Measurements from ENCODE around the gene MPV17L. TPM values are rescaled to one million over a fixed set of nuclear protein-coding genes. Genes with fewer than 3 reads are reported as not detected.
A peak's percentile ranks its signal among the peaks of the same experiment; 100 is the strongest.

The MPV17L gene
- total and polyA plus RNA-seq, 2 donors (not counting 3 experiments of a cell fraction or from before 2014, with no cell fraction given) = 0.06 to 0.22 TPM

DNA sequence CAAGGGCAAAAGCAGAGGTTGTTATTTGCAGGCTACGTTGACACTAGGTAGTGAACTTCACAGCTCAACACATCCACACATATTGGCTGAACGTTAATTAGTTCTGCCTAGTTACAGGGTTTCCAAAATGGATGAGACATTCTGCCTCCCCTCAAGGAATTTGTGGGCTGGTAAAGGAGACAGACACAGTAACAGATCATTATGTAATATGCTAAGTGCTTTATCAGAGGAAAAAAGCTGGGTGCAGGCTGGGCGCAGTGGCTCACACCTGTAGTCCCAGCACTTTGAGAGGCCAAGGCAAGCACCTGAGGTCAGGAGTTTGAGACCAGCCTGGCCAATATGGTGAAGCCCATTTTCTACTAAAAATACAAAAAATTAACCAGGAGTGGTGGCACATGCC, 65.0 kb downstream of the MPV17L start:
- no peak overlapping the region for H2AFZ ChIP-seq (ENCODE audit: low read depth, low read length)
- intact Hi-C loops (cut with micrococcal nuclease) = no loop called here
- H3K9me1 ChIP-seq (replicated peaks; ENCODE audit: control insufficient read depth, extremely low read depth, insufficient read depth, low read length) = no peaks in the 10 kb centered on the region
- dilution Hi-C loops (cut with MboI; ENCODE audit: extremely low pct_ligation_motif_present, low sequenced_read_pairs) = no loop called here
- ChIA-PET CTCF (interaction anchor here (1.3 kb wide), 1 partner anchor 33 kb away, joined by 6 read pairs; no protein-coding TSS in a partner anchor), POLR2A (no interaction called here)
- no peaks in the 10 kb centered on the region for H3K9me3 ChIP-seq (replicated peaks; ENCODE audit: control insufficient read depth, insufficient read depth, low read length)
- H3K4me3 ChIP-seq (replicated peaks in 1 of 3; ENCODE audit: insufficient read depth in 1 of 3, low read depth in 1 of 3, low read length in 3 of 3) = no peak overlapping the region
- H3K79me2 ChIP-seq (ENCODE audit: control insufficient read depth, insufficient read depth, low read length) = no peaks in the 10 kb centered on the region
- no peak overlapping the region for H3K9ac ChIP-seq (replicated peaks; ENCODE audit: extremely low read depth, insufficient read depth, low read length)
- no peaks in the 10 kb centered on the region for H3K27me3 ChIP-seq (ENCODE audit: control insufficient read depth in 2 of 2, insufficient read depth in 2 of 2, low read length in 2 of 2)
- H4K20me1 ChIP-seq (replicated peaks; ENCODE audit: control insufficient read depth, extremely low read depth, insufficient read depth, low read length) = no peaks in the 10 kb centered on the region
- H3K27ac ChIP-seq (ENCODE audit: insufficient read depth, low read depth, low read length) = no peak overlapping the region
- BruUV-seq (replicated peaks) = no TSS peak
- TF ChIP-seq EZH2 (IDR thresholded peaks at IDR 0.05; ENCODE audit: borderline replicate concordance, low read depth, low read length, severe bottlenecking) = no peak
- no peak for TF ChIP-seq FOS (IDR thresholded peaks at IDR 0.05; ENCODE audit: borderline replicate concordance, insufficient read depth, low read length)
- no peak for TF ChIP-seq POLR2A (IDR thresholded peaks at IDR 0.05; ENCODE audit: low read depth, low read length)
- no peak for TF ChIP-seq JUN (IDR thresholded peaks at IDR 0.05; ENCODE audit: borderline replicate concordance, insufficient read depth, insufficient read length, low read depth)
- TF ChIP-seq, protein P1, sequence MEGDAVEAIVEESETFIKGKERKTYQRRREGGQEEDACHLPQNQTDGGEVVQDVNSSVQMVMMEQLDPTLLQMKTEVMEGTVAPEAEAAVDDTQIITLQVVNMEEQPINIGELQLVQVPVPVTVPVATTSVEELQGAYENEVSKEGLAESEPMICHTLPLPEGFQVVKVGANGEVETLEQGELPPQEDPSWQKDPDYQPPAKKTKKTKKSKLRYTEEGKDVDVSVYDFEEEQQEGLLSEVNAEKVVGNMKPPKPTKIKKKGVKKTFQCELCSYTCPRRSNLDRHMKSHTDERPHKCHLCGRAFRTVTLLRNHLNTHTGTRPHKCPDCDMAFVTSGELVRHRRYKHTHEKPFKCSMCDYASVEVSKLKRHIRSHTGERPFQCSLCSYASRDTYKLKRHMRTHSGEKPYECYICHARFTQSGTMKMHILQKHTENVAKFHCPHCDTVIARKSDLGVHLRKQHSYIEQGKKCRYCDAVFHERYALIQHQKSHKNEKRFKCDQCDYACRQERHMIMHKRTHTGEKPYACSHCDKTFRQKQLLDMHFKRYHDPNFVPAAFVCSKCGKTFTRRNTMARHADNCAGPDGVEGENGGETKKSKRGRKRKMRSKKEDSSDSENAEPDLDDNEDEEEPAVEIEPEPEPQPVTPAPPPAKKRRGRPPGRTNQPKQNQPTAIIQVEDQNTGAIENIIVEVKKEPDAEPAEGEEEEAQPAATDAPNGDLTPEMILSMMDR (IDR thresholded peaks at IDR 0.05; ENCODE audit: extremely low read depth in 1 of 2, insufficient read depth in 1 of 2, low read depth in 1 of 2, low read length in 2 of 2) = no peak
- no peak for TF ChIP-seq POLR2AphosphoS5 (IDR thresholded peaks at IDR 0.05; ENCODE audit: insufficient read depth, low read depth, low read length)
- no peak for FAIRE-seq
- no peak overlapping the region for H3K4me2 ChIP-seq (ENCODE audit: insufficient read depth, low read length)
- H3K4me1 ChIP-seq (ENCODE audit: control insufficient read depth, extremely low read depth, insufficient read depth, low read length) = no peaks in the 10 kb centered on the region
- H3K36me3 ChIP-seq (ENCODE audit: control insufficient read depth in 2 of 2, extremely low read depth in 1 of 2, insufficient read depth in 2 of 2, low read length in 2 of 2) = no peaks in the 10 kb centered on the region
- no peak for DNase-seq (ENCODE audit: low read depth, low spot score)

- H3K4me3 ChIP-seq (replicated peaks in 1 of 3; ENCODE audit: insufficient read depth in 1 of 3, low read depth in 1 of 3, low read length in 3 of 3) = no peak overlapping the region
- dilution Hi-C loops (cut with MboI; ENCODE audit: extremely low pct_ligation_motif_present, low sequenced_read_pairs) = no loop called here
Measured at GRCh38 chr16:15461376-15461775, 65.8 kb downstream of the MPV17L start.

More at GRCh38 chr16:15461376-15461775, 65.8 kb downstream of the MPV17L start:
- ChIA-PET POLR2A (no interaction called here), CTCF (interaction anchor here (1.3 kb wide), 1 partner anchor 34 kb away, joined by 6 read pairs; no protein-coding TSS in a partner anchor)
- H3K27me3 ChIP-seq (ENCODE audit: control insufficient read depth in 2 of 2, insufficient read depth in 2 of 2, low read length in 2 of 2) = no peaks in the 10 kb centered on the region
- no peak overlapping the region for H3K4me2 ChIP-seq (ENCODE audit: insufficient read depth, low read length)
- DNase-seq (ENCODE audit: low read depth, low spot score) (no peak), FAIRE-seq (peak; percentile 74)
- H3K36me3 ChIP-seq (ENCODE audit: control insufficient read depth in 2 of 2, extremely low read depth in 1 of 2, insufficient read depth in 2 of 2, low read length in 2 of 2) = no peaks in the 10 kb centered on the region
- no peak overlapping the region for H3K9ac ChIP-seq (replicated peaks; ENCODE audit: extremely low read depth, insufficient read depth, low read length)
- TF ChIP-seq EZH2 (IDR thresholded peaks at IDR 0.05; ENCODE audit: borderline replicate concordance, low read depth, low read length, severe bottlenecking) = no peak
- no peak for TF ChIP-seq POLR2A (IDR thresholded peaks at IDR 0.05; ENCODE audit: low read depth, low read length)
- TF ChIP-seq GATA2 (IDR thresholded peaks at IDR 0.05; ENCODE audit: insufficient read depth, insufficient read length, low read depth, low read length) = no peak
- no peak for TF ChIP-seq MAX (IDR thresholded peaks at IDR 0.05; ENCODE audit: insufficient read depth, insufficient read length)
- no peak for TF ChIP-seq MYC (IDR thresholded peaks at IDR 0.05; ENCODE audit: low read depth, low read length)
- no peak for TF ChIP-seq JUN (IDR thresholded peaks at IDR 0.05; ENCODE audit: borderline replicate concordance, insufficient read depth, insufficient read length, low read depth)
- no peak for TF ChIP-seq FOS (IDR thresholded peaks at IDR 0.05; ENCODE audit: borderline replicate concordance, insufficient read depth, low read length)
- TF ChIP-seq, protein P1 (IDR thresholded peaks at IDR 0.05; ENCODE audit: extremely low read depth in 1 of 2, insufficient read depth in 1 of 2, low read depth in 1 of 2, low read length in 2 of 2) = no peak
- TF ChIP-seq POLR2AphosphoS5 (IDR thresholded peaks at IDR 0.05; ENCODE audit: insufficient read depth, low read depth, low read length) = no peak
- H3K79me2 ChIP-seq (ENCODE audit: control insufficient read depth, insufficient read depth, low read length) = no peaks in the 10 kb centered on the region
- no peaks in the 10 kb centered on the region for H3K4me1 ChIP-seq (ENCODE audit: control insufficient read depth, extremely low read depth, insufficient read depth, low read length)
- H3K9me3 ChIP-seq (replicated peaks; ENCODE audit: control insufficient read depth, insufficient read depth, low read length) = no peaks in the 10 kb centered on the region
- H4K20me1 ChIP-seq (replicated peaks; ENCODE audit: control insufficient read depth, extremely low read depth, insufficient read depth, low read length) = no peaks in the 10 kb centered on the region
- no peaks in the 10 kb centered on the region for H3K9me1 ChIP-seq (replicated peaks; ENCODE audit: control insufficient read depth, extremely low read depth, insufficient read depth, low read length)
- no peak overlapping the region for H2AFZ ChIP-seq (ENCODE audit: low read depth, low read length)
- BruUV-seq (replicated peaks) = no TSS peak
- intact Hi-C loops (cut with micrococcal nuclease) = no loop called here
- H3K27ac ChIP-seq (ENCODE audit: insufficient read depth, low read depth, low read length) = no peak overlapping the region
